ENCODE measurements around the gene RGS9.
"Not testable (repeated sequence)": the region's sequence is repeated elsewhere in the genome, so short reads cannot be mapped to it uniquely, and the experiment has no call there.

The RGS9 gene

DNA sequence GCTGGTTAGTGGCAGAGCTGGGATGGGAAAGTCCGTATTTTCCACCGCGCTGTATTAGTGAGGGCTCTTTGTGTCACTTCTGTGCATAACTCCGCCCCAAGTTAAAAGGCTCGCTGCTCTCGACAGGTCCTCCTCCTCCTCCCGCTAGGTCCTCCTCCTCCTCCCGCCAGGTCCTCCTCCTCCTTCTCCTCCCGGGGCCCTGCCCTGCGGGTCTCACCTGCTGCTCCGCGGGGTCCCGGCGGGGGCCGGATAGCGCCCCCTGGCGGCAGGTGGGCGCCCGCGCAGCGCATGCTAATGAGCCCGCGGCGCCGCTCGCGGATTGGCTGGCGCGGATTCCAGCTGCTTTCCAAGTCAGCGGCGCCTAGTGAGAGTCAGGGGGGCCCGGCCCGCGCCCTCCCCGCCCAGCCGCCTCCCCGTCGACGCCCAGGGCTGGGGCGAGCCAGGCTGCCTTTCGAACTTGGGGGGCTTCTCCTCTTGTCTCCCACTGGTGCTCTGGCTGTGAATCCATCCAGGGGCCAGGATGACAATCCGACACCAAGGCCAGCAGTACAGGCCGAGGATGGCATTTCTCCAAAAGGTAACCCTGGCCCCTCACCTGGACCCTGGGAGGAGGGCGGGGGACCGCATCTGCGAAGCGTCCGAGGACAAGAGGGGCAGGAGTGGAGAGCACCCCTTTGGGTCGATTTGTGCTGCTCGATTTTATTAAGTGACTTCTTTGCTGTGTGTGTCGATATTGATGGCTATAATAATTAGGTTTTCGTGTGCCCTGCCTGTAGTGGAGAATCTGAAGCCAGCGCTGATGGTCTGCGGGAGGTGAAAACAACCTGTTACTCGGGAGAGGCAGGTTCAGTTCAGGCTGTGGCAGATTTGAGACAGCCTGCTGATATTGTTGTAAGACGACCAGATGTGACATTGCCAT, at the start of gene RGS9:
RGS9 (plus strand) TSS at position 350 of the 919 bp plus-strand sequence; CDS start at position 521, 171 bp downstream.
- peak; percentile 56 for DNase-seq

DNA sequence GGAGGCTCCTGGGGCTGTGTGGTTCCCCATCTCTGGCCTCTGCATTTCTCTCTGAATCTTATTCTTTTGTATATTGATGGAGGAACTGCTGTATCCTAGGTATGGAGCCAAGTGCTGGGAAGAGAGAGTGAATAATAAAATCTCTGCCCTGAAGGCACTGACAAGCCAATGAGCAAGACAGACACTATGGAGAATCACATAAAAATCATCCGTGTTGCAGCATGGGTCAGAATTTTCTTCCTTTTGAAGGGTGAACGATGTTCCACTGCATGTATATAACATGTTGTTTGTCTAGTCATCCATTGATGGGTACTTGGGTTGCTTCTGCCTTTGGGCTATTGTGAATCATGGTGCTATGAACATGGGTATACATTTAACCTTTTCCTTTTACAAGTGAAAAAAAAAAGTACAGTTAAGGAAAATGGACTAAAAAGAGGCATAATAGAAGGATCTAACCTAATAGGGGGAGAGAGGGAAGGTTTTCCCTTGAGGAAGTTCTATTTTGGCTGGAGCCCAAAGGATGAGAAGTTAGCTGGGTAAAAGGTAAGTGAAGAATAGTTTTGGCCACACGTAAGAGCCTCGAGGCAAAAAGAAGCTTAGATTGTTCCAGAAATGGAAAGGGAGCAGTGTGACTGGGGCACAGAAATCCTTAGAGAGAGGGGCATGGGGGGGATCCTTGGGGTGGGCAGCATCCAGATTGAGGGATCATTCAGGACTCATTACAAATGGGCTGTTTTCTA, 48.4 kb upstream of the RGS9 start:
- no peak for DNase-seq

DNA sequence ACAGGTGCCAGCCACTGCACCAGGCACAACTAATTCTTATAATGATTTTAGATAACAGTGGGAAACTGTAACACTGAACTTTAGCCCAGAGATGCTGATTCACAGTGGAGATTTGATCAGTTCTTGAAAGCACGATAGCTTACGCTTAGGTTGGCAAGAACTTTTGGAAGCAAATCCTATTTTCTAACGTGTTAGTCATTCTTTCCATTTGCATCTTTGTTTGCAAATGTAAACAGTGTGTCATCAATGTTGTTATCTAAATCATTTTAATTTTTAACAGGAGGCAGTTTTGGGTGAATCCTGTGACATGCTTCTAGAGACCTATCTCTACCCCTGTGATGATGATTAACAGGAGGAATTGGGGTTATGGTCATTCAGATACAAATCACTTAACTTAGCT, 44.9 kb upstream of the RGS9 start:
- no peak for DNase-seq

DNA sequence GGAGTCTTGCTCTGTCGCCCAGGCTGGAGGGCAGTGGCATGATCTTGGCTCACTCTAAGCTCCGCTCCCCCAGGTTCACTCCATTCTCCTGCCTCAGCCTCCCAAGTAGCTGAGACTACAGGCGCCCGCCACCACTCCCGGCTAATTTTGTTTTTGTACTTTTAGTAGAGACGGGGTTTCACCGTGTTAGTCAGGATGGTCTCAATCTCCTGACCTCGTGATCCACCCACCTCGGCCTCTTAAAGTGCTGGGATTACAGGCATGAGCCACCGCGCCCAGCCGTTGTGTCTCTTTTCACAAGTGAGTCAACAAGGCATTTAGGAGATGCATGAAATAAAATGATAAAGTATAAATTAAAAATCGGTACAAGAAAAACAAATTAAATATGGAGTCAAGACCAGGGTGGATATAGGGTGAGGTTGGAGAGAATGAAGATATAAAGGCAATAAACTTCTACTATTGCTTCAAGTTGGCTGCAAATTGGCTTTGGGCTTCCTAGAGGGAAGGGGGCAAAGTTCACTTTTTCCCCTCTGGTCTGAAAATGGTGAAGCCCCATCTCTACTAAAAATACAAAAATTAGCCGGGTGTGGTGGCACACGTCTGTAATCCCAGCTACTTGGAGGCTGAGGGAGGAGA, 44.3 kb upstream of the RGS9 start:
- DNase-seq: not testable (repeated sequence)

DNA sequence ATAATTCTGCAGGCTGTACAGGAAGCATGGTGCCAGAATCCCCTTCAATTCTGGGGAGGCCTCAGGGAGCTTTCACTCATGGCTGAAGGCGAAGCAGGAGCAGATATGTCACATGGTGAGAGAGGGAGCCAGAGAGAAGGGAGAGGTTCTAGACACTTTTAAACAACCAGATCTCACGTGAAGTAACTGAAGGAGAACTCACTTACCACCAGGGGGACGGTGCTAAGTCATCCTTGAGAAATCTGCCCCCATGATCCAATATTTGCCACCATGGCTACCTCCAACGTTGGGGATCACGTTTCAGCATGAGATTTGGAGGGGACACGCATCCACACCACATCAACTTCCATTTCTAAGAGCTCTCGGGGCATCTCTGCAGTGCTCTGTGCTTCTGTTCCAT, 43.2 kb upstream of the RGS9 start:
- no peak for DNase-seq

DNA sequence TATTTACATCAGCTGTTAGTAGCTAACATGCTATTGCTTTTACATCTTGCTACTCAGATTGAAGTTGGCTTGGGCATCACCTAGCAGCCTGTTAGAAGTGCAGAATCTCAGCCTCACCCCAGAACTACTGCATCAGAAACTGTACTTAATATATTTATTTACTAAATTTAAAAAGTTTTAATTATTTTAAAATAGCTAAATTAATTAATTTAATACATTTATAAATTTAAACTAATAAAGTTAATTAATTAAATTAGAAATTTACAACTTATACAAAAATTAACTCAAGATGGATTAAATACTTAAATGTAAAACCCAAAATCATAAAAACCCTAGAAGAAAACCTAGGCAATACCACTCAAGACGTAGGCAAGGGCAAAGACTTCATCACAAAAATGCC, 41.7 kb upstream of the RGS9 start:
- DNase-seq: no peak

DNA sequence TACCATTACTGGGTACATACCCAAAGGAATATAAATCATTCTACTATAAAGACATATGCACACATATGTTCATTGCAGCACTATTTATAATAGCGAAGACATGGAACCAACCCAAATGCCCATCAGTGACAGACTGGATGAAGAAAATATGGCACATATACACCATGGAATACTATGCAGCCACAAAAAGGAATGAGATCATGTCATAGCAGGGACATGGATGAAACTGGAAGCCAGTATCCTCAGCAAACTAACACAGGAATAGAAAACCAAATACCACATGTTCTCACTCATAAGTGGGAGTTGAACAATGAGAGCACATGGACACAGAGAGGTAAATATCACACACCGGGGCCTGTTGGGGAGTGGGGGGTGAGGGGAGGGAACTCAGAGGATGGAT, 40.8 kb upstream of the RGS9 start:
- not testable (repeated sequence) for DNase-seq

DNA sequence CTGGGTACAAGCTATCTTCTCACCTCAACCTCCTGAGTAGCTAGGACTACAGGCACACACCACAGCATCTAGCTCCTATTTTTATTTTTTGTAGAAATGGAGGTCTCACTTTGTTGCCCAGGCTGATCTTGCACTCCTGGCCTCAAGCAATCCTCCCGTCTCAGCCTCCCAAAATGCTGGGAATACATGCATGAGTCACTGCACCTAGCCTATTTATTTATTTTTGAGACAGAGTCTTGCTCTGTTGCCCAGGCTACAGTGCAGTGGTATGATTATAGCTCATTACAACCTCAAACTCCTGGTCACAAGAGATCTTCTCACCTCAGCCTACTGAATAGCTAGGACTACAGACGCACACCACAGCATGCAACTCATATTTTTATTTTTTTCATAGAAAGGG, 40.1 kb upstream of the RGS9 start:
- DNase-seq: no peak

DNA sequence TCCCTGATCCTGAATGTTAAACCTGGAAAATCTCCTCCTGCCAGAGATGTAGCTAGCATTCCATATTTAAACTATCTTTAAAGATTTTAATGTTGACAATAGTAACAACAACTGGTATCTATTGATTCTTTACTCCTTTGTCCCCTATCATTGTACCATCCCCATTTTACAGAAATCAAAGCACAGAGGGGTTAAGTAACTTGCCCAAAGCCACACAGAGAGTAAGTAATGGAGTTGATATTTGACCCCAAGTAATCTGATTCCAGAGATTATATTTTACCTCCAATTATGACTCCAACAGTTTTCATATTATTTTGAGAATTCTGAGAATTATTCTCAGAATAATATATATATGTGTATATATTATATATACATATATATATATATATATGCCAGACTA, 37.7 kb upstream of the RGS9 start:
- DNase-seq: no peak

DNA sequence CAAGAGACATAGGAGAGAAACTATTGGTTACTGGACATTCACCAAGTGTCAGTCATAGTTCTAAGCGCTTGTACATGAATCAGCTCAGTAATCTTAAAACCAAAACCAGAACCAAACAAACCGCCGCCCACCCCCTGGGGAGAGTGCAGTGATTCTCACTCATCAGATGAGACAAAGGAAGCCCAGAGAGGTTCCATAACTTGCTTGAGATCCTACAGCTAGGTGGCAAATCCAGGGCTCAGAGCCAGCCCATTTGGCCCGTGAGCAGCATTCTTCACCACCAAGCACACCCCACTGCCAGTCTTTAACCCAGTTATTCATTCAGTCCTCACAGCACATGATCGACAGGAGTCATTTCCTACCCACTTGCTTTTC, 37.2 kb upstream of the RGS9 start:
- DNase-seq: peak; percentile 93

DNA sequence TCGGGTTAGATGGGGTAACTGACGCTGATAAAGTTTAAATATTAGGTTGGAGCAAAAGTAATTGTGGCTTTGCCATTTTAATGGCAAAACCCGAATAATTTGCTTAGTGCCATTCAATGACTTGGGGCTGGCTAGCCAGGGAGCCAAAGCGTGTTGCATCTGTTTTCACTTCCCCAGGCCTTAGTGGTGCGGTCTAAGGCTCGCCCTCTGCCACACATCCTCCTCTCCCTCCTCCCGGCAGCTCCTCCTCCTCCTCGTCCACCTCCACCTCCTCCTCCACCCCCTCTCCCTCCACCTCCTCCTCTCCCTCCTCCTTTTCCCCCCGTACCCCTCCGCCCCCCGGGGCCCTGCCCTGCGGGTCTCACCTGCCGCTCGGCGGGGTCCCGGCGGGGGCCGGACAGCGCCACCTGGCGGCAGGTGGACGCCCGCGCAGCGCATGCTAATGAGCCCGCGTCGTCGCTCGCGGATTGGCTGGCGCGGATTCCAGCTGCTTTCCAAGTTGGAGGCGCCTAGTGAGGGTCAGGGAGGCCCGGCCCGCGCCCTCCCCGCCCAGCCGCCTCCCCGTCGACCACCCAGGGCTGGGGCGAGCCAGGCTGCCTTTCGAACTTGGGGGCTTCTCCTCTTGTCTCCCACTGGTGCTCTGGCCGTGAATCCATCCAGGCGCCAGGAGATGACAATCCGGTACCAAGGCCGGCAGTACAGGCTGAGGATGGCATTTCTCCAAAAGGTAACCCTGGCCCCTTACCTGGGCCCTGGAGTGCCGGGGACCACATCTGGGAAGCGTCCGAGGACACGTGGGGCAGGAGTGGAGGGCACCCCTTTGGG, 36.6 kb upstream of the RGS9 start:
- peak; percentile 85 for DNase-seq

DNA sequence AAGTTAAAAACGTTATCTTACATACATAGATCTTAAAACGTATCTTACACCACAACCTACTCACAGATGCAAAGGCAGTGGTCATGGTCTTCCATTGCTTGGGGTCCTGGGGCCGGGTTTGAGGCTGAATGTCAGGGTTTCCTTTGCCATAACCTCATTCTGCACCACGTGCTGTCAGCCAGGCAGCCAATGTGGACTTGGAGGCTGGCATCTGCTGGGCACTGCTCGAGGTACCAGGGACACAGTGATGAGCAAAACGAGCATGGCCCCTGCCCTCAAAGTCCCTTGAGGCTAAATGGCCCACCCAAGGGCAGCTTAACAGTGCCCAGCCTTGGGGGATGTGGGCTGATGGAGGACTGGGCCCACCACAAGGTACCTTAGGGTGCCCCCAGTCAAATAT, 35.8 kb upstream of the RGS9 start:
- DNase-seq: no peak

DNA sequence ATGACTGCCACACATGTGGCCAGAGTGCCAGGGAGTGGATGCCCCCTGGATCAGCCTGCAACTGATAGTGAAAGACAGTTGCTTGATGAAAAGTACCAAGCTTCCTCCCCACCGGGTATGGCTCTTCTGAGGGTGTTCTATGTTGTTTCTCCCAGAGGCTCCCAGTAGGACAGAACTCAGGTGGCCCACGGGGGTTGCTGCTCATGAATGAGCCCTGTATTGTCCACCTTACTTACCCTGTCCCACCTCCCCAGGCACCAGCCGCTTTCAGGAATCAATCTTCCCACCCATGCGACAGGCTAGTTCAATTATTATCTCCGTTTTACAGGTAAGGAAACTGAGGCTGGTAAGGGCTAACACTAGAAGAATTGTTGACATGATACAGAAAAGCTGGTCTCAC, 34.9 kb upstream of the RGS9 start:
- no peak for DNase-seq

DNA sequence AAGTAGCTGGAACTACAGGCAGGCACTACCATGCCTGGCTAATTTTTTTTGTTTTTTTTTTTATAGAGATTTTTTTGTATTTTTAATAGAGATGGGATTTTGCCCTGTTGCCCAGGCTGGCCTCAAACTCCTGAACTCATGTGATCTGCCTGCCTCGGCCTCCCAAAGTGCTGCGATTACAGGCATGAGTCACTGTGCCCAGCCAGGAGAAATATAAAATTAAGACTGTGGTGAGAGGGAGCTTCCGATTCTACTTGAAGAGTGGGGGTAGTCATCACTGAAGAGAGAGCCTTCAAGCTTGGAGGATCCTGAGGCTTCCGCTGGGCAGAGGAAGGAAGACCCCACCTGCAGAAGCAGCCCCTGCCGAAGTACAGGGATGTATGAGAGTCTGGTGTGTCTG, 34.4 kb upstream of the RGS9 start:
- no peak for DNase-seq

DNA sequence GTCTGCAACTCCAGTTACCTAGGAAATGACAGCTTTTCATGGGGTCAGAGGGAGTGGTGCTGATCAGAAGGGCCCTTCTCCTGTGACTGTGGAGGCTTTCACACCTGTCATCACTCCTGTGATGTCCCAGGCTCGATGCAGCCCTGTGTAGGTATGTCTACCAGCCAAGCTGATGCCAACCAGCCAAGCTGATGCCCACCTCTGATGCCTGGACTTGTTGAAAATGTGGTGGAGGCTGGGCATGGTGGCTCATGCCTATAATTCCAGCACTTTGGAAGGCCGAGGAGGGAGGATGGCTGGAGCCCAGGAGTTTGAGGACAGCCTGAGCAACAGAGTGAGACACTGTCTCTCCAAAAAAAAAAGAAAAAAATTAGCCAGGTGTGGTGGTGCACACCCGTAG, 33.7 kb upstream of the RGS9 start:
- no peak for DNase-seq

DNA sequence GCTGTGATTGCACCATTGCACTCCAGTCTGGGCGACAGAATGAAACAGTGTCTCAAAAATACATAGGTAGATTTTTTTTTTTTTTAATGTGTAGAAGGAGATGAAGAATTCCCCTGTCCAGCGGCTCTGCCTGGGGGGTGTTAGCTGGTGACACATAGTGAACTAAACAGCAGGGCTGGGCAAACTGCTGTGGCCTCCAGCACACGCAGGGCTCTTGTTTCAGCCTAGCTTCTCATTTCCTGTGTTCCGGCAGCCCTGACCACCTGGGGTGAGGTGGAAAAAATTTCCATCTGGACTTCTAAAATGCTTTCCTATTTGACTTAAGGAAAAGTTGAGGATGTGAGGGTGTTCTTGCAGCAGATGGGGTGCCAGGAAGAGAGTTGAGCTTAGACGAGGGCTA, 33.3 kb upstream of the RGS9 start:
- DNase-seq: no peak

DNA sequence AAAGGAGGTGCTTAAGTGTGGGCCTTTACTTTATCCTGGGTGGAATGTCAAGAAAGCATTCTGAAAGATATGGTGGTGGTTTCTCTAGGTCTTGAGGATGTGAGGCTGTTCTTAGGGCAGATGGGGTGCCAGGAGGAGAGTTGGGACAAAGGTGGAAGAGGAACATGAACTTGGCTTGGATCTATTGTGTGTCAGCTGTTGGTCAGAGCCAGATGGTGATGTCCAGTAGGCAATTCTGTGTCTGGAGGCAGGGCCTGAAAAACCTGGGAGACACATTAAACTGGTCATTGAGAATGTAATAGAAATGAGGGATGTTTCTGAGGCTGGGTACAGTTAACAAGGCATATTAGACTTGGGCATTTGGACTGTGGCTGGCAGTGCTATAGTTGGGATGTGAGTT, 32.6 kb upstream of the RGS9 start:
- DNase-seq: no peak

DNA sequence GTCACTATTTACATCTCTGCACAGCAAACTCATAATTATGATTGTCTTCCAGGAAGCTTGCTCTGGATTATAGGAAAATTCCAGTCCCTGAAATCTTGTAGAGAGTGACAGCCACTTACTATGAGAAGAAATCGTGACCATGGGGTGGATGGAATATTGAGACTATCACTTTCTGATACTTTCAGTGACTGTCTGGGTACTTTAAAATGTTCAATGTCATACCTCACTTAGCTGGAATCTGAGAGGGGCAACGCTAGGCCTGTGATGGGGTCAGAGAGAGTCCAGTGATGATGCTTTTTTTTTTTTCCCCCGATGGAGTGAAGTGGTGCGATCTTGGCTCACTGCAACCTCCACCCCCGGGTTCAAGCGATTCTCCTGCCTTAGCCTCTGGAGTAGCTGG, 32.2 kb upstream of the RGS9 start:
- DNase-seq: no peak

DNA sequence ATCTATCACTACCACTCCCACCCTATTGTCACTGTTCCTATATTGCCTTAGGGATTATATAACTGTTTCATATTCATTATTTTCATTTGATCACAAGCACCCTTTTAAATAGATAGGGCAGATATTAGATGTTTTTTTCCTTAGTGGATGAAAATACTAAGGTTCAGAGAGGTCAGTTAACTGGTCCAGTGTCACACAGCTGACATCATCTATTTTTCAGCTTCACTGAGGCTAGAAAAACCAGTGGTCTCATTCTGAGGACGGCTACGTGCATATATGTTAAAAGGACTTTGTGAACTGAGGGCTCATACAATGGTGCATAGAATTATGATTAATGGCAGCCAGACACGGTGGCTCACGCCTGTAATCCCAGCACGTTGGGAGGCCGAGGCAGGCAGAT, 29.0 kb upstream of the RGS9 start:
- DNase-seq: no peak

DNA sequence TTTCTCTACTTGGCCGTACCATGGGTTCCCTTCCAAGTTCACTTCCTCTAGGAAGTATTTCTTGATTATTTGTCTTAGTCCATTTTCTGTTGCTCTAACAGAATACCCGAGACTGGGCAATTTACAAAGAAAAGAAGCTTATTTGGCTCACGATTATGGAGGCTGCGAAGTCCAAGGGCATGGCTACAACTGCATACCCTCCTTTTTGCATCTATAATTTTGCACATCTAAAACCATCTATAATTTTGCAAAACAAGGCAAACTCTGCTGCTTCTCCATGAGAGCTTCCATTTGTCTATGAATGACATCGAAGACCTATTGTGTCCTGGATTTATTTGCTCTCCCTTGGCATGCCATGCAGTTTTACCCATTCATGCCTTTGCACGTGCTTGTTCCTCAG, 27.6 kb upstream of the RGS9 start:
- DNase-seq: no peak

DNA sequence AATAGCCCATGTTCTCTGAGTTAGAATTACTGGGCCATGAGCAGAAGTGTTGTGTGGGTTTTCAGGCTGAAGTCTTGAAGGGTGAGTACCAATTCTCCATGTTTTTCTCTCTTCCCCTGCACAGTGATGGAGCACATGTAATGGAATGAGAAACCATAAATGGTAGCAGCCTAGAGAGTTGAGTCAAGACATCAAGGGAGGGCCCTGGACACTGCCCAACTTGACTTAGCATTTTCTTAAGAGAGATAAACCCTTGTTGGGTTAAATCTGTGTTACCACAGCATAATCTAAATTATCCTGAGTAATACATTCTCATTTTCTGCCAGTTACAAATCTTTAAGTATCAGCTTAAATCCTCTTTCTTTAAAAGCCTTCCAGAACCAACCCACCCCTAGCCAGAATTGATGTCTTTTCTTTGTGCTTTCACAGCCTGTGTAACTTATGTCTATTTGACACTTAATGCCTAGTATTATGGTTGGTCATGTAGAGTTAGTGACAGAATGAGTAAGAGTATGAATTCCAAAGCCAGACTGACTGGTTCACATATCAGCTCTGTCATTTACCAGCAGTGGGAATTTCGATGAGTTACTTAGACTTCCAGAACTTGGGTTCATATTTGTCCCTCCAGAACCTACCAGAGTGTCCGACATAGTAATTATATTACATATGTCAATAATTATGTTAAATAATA, 27.0 kb upstream of the RGS9 start:
- no peak for DNase-seq

DNA sequence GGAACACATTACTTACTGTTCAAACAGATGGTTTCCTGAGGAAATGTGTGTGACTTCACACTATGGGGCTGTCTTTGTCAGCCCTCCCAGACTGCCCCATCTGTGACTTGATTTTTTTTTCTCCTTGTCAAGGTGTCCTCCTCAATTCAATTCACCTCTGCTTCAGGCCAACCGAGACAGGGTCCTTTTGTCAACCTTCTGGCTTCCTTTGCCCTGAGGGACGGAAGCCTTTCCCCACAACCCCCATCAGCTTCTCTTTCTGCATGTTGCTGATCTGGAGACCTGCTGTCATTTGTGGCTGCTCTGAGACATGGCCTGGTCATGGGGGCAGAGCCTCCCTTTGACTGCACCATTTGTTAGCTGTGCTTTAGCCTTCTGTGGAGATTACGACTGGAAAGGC, 21.3 kb upstream of the RGS9 start:
- DNase-seq: no peak

All from inflammatory macrophage treated with lipopolysaccharide for 4 hours (primary cell).